Erythroblast (primary cell): ENCODE data around the gene CXXC5.

Experiments used
- GATA1 ChIP-seq: IDR thresholded peaks from 2 replicates; pipeline ENCODE4 v1.6.1; 2011; ENCODE audit warnings: low read depth, mild to moderate bottlenecking, control low read depth, low read length, moderate library complexity
- POLR2A ChIP-seq: IDR thresholded peaks from 2 replicates; pipeline ENCODE4 v1.6.1; 2011; ENCODE audit warnings: mild to moderate bottlenecking, low read length

DNA sequence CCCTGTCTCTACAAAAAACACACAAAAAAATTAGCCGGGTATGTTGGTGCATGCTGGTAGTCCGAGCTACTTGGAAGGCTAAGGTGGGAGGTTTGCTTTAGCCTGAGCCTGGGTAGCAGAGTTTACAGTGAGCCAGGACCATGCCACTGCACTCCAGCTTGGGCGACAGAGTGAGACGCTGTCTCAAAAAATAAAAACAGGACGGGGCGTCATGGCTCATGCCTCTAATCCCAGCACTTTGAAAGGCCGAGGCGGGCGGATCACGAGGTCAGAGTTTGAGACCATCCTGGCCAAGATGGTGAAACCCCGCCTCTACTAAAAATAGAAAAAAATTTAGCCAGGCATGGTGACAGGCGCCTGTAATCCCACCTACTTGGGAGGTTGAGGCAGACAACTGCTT, 46.7 kb upstream of the CXXC5 start:
- TF ChIP-seq POLR2A, result no peak
- TF ChIP-seq GATA1, result no peak
